ENCODE data around the gene SDC1. TPM values are rescaled to one million over a fixed set of nuclear protein-coding genes. Genes with fewer than 3 reads are reported as not detected.

Gene SDC1
- total and polyA plus RNA-seq, 9 donors: 6.3 to 37.9 (median 13.9) TPM

DNA sequence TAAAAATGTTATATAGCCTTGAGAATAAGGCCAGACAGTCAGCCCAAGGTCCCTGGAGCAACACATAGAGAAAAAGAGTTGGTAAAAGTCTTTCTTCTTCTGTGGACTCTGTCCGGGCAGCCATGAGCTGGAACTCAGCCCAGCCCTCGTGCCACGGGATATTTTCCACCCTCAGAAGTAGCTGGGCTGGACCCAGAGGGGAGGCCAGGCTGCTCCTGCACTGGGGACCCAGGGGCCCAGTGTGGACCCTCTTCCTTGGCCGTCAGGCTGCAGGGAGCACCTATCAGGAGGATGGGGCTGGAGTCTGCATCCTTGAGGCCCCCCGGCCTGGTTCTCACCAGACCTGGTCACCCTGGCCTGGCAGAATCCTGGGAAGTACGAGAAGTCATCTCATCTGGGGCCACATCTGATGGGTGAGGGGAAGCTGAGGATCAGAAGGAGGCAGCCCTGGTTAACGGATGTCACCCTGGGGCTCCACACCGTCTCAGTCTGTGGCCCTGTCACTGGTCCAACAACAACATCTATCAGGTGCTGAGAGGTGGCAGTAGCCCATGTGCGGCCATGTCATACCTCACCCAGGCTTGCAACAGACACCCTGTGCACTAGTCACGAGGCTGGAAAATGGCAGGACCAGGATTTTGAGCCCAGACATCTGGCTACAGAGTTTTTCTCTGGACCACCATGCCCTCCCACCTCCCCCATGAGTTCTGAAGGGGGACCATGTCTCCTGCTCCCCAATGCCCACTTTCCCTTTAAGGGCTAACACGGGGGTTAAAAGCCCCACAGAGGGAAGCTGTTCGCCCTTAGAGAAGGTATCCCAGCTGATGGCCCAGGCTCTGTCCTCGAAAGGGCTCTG is 33.0 kb downstream of the SDC1 start:
- H3K27ac ChIP-seq (ENCODE audit: low read length): no peak overlapping the region
- H3K36me3 ChIP-seq (ENCODE audit: control insufficient read depth, insufficient read depth, low read length): no peaks in the 10 kb centered on the region
- peaks cover 18% of the 10 kb centered on the region for H3K4me1 ChIP-seq (ENCODE audit: control insufficient read depth, insufficient read depth, low read length)
- no peaks in the 10 kb centered on the region for H3K27me3 ChIP-seq (ENCODE audit: control insufficient read depth, insufficient read depth, low read length)
- H3K9me3 ChIP-seq (replicated peaks; ENCODE audit: control insufficient read depth, low read depth, low read length): no peaks in the 10 kb centered on the region
- 62% methylated on average over 9 of the region's 13 CpGs for WGBS (ENCODE audit: insufficient coverage)
- no peak for DNase-seq
- H3K4me3 ChIP-seq (ENCODE audit: low read length): no peak overlapping the region

DNA sequence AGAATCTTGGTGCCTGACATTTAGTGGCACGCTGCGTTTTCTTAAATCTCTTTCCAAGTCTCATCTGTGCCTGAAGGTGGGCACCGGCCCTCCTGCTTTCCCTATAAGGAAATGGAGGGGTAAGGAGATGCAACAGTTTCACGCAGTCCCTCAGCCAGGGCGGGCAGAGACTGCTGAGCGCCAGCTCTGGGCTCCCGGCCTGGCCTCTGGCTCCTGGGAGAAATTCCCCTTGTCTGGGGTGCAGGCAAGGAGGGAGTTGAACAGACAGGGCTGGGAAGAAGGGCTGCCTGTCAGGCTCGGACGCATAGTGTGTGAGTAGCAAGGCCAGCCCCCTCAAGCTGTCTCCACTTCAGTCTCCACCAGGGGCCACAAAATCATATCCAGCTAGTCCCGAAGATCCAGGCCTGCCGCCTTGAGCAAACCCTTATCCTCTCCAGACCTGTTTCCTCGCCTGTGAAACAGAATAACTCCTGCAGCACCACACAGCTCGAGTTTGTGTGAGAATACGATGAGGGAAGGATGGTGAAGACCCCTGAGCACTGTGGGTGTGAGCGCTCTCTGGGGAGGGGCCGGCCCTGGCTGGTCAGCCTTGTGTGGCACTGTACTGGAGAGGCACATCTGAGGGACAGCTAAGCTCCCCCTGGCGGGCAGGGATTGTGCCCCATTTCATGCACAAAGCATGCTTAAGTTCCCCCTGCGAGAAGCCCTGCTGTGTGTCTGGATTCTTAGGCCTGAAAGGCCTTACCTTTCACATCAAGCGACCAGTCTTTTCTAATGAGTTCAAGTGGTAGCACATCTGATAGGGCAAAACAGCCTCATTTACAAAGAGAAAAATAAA is 33.8 kb downstream of the SDC1 start:
- no peaks in the 10 kb centered on the region for H3K36me3 ChIP-seq (ENCODE audit: control insufficient read depth, insufficient read depth, low read length)
- peaks cover 13% of the 10 kb centered on the region for H3K4me1 ChIP-seq (ENCODE audit: control insufficient read depth, insufficient read depth, low read length)
- no peak for DNase-seq
- H3K9me3 ChIP-seq (replicated peaks; ENCODE audit: control insufficient read depth, low read depth, low read length): no peaks in the 10 kb centered on the region
- H3K27me3 ChIP-seq (ENCODE audit: control insufficient read depth, insufficient read depth, low read length): no peaks in the 10 kb centered on the region
- no peak overlapping the region for H3K4me3 ChIP-seq (ENCODE audit: low read length)
- H3K27ac ChIP-seq (ENCODE audit: low read length): no peak overlapping the region
- WGBS (ENCODE audit: insufficient coverage): 77% methylated on average over 9 of the region's 19 CpGs

DNA sequence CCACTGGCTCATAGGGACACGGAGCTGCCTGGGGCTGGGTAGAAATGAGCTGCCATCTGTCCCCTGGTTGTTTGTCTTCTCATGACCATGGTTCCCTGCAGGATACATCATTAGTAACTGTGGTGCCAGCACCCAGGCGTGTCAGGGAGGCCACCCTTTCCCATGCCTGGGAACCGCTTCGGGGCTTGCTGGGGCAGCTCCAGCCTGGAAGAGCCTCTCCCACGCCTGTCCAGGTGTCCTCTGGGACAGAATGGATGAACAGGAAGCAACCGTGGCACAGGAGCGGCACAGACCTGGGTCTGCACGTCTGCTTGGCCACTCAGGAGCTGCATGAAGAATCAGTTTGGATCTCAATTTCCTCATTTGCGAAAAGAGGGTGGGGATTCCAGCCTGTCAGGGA is 34.8 kb downstream of the SDC1 start:
- Histone ChIP-seq H3K4me1 (ENCODE audit: control insufficient read depth, insufficient read depth, low read length) (peaks cover 22% of the 10 kb centered on the region), H3K36me3 (ENCODE audit: control insufficient read depth, insufficient read depth, low read length) (no peaks in the 10 kb centered on the region), H3K4me3 (ENCODE audit: low read length) (no peak overlapping the region), H3K9me3 (replicated peaks; ENCODE audit: control insufficient read depth, low read depth, low read length) (no peaks in the 10 kb centered on the region), H3K27me3 (ENCODE audit: control insufficient read depth, insufficient read depth, low read length) (no peaks in the 10 kb centered on the region), H3K27ac (ENCODE audit: low read length) (no peak overlapping the region)
- DNase-seq: no peak
- 70% methylated on average over 9 of the region's 9 CpGs for WGBS (ENCODE audit: insufficient coverage)

DNA sequence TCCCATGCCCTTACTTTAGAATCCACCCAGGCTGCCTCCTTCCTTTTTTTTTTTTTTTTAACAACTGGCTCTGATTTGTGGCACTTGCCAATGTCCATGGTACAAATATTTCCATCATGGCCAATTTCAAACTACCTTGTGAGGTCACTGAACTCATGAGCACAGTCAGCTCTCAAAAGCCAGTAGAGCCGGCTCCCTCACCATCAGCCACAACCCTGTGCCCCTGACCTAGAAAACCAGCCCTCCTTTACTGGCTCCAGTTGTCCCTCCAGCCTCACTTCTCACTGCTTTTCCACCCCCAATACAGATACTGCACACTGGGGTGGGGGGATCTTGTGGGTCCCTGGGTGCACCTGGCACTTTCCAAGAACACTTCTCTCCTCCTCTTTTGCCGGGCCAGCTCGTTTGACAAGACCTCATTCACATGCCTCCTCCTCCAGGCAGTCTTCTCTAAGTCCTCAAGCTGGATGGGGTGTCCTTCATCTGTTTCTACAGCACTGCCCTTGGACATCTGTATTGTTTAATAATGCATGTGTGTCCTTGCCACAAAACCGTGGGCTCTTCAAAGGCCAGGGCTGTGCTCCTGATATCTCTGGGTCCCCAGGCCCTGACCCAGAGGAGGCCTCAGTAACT is 35.5 kb downstream of the SDC1 start:
- peaks cover 28% of the 10 kb centered on the region for H3K4me1 ChIP-seq (ENCODE audit: control insufficient read depth, insufficient read depth, low read length)
- no peaks in the 10 kb centered on the region for H3K9me3 ChIP-seq (replicated peaks; ENCODE audit: control insufficient read depth, low read depth, low read length)
- no peak overlapping the region for H3K27ac ChIP-seq (ENCODE audit: low read length)
- WGBS (ENCODE audit: insufficient coverage): 83% methylated on average over 2 of the region's 4 CpGs
- no peak overlapping the region for H3K4me3 ChIP-seq (ENCODE audit: low read length)
- no peak for DNase-seq
- no peaks in the 10 kb centered on the region for H3K36me3 ChIP-seq (ENCODE audit: control insufficient read depth, insufficient read depth, low read length)
- H3K27me3 ChIP-seq (ENCODE audit: control insufficient read depth, insufficient read depth, low read length): no peaks in the 10 kb centered on the region

DNA sequence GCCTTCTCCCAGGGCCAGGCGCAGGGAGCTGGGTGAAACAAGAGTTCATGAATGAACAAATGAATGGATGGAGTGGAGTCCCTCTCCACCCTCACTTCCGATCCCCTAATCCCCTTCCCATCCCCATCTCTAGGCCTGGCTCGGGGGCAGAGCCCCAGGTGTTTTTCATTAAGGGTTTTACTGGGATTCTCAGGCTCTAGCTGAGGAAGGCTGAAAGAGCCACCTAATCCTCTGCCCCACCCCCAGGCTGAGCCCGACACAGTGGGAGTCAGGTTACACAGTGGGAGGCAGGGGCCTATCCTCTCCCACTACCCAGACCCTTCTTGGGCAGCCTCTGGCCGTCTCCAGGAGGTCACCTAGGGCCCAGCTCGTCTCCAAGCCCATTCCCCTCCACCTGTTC is 36.1 kb downstream of the SDC1 start:
- Histone ChIP-seq H3K27me3 (ENCODE audit: control insufficient read depth, insufficient read depth, low read length) (no peaks in the 10 kb centered on the region), H3K9me3 (replicated peaks; ENCODE audit: control insufficient read depth, low read depth, low read length) (no peaks in the 10 kb centered on the region), H3K36me3 (ENCODE audit: control insufficient read depth, insufficient read depth, low read length) (no peaks in the 10 kb centered on the region), H3K4me3 (ENCODE audit: low read length) (no peak overlapping the region), H3K4me1 (ENCODE audit: control insufficient read depth, insufficient read depth, low read length) (peaks cover 28% of the 10 kb centered on the region), H3K27ac (ENCODE audit: low read length) (no peak overlapping the region)
- 36% methylated on average over 2 of the region's 6 CpGs for WGBS (ENCODE audit: insufficient coverage)
- DNase-seq: no peak

DNA sequence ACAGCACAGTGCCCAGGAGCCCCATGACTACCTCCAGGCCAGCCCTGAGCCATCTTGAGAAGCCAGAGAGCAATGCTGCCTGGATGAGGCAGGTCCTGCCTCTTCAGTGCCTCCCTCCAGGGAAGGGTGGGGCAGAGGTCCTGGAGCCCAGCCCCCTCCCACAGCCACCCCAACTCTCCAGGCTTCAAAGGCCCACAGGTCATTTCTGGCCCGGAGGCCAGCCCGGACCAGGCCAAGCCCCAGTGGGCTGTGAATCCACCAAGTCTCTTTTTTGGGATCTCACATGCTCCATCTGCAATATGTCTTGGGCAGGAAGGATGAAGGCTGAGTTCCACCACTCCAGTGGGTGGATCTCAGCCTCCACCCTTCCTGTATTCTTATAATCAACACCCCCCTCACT is 36.7 kb downstream of the SDC1 start:
- H3K4me3 ChIP-seq (ENCODE audit: low read length): no peak overlapping the region
- H3K27ac ChIP-seq (ENCODE audit: low read length): no peak overlapping the region
- WGBS (ENCODE audit: insufficient coverage): 25% methylated on average over 2 of the region's 2 CpGs
- no peaks in the 10 kb centered on the region for H3K27me3 ChIP-seq (ENCODE audit: control insufficient read depth, insufficient read depth, low read length)
- H3K4me1 ChIP-seq (ENCODE audit: control insufficient read depth, insufficient read depth, low read length): peaks cover 28% of the 10 kb centered on the region
- H3K9me3 ChIP-seq (replicated peaks; ENCODE audit: control insufficient read depth, low read depth, low read length): no peaks in the 10 kb centered on the region
- no peaks in the 10 kb centered on the region for H3K36me3 ChIP-seq (ENCODE audit: control insufficient read depth, insufficient read depth, low read length)
- DNase-seq: no peak

DNA sequence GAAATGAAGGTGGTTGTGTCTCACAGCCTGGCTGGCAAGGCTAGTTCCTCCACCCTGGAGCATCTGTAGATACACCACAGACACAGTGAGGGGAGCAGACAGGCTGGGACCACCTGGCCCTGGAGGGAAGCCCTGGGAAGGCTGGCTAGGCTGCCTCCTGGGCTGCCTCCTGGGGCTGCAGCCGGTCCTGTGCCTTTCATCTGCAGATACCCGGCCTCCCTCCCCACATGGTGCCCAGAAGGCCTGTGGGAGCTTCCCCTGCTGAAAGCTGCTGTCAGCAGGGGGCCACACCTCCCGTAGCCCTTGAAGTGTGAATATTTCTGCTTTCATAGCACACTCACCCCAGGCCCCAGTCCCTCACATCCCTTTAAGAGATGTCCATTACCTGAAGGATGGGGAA is 37.6 kb downstream of the SDC1 start:
- Histone ChIP-seq H3K4me1 (ENCODE audit: control insufficient read depth, insufficient read depth, low read length) (peaks cover 28% of the 10 kb centered on the region), H3K4me3 (ENCODE audit: low read length) (no peak overlapping the region), H3K36me3 (ENCODE audit: control insufficient read depth, insufficient read depth, low read length) (no peaks in the 10 kb centered on the region), H3K9me3 (replicated peaks; ENCODE audit: control insufficient read depth, low read depth, low read length) (no peaks in the 10 kb centered on the region), H3K27ac (ENCODE audit: low read length) (no peak overlapping the region), H3K27me3 (ENCODE audit: control insufficient read depth, insufficient read depth, low read length) (no peaks in the 10 kb centered on the region)
- 50% methylated on average over 2 of the region's 3 CpGs for WGBS (ENCODE audit: insufficient coverage)
- no peak for DNase-seq

DNA sequence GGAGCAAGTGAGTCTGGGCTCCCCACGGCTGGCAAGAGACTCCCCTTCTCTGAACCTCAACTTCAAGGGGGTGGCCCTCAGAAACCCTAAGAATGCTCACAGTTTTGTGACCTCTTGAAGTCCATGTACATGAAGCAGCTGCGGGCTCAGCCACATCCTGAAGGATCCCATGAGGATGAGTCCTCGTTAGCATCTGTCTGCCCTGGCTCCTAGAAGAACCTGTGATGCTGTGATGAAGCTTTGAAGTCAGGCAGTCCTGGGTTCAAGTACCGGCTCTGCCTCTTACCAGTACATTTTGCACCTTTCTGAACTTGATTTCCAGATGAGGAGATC is 38.1 kb downstream of the SDC1 start:
- H3K36me3 ChIP-seq (ENCODE audit: control insufficient read depth, insufficient read depth, low read length): no peaks in the 10 kb centered on the region
- 74% methylated on average over 3 of the region's 4 CpGs for WGBS (ENCODE audit: insufficient coverage)
- DNase-seq: no peak
- no peaks in the 10 kb centered on the region for H3K27me3 ChIP-seq (ENCODE audit: control insufficient read depth, insufficient read depth, low read length)
- H3K4me3 ChIP-seq (ENCODE audit: low read length): no peak overlapping the region
- H3K9me3 ChIP-seq (replicated peaks; ENCODE audit: control insufficient read depth, low read depth, low read length): no peaks in the 10 kb centered on the region
- peaks cover 27% of the 10 kb centered on the region for H3K4me1 ChIP-seq (ENCODE audit: control insufficient read depth, insufficient read depth, low read length)
- H3K27ac ChIP-seq (ENCODE audit: low read length): no peak overlapping the region

DNA sequence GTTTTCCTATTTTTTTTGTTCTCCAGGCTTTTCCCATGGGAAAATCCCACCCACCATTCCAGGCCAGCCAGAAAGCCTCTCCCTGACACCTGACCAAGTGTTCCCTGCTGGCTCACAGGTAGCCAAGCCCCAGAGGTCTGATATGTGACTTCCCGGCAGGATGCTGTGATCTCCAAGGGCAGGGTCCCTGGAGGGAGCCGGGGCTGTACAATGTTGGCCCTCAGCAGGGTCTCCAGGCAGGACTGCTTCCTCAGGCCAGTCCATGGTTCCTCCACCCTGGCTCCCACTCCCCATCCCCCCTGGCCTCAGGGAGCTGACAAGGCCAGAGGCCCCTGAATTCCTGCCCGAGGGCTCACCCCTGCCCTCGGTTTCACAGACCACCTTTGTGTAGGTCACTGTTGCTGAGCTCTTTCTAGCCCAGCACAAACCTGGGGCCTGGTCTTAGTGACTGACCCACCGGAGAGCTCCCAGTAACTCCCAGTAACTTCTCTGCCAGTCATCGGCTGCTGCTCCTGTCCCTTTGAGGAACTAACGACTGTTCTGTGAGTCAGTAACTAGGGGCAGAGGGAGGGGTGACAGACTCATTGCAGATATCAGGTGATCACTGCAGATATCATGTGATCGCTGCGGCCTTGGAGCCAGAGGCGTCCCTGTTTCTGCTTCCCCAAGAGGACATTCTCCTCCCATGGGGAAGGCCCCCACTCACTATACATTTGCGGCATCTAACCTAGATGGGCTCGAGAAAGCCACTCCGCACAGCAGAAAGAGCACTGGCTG is 38.7 kb downstream of the SDC1 start:
- H3K4me3 ChIP-seq (ENCODE audit: low read length): no peak overlapping the region
- no peaks in the 10 kb centered on the region for H3K36me3 ChIP-seq (ENCODE audit: control insufficient read depth, insufficient read depth, low read length)
- H3K27me3 ChIP-seq (ENCODE audit: control insufficient read depth, insufficient read depth, low read length): no peaks in the 10 kb centered on the region
- no peaks in the 10 kb centered on the region for H3K9me3 ChIP-seq (replicated peaks; ENCODE audit: control insufficient read depth, low read depth, low read length)
- H3K27ac ChIP-seq (ENCODE audit: low read length): no peak overlapping the region
- WGBS (ENCODE audit: insufficient coverage): 84% methylated on average over 10 of the region's 13 CpGs
- H3K4me1 ChIP-seq (ENCODE audit: control insufficient read depth, insufficient read depth, low read length): peaks cover 22% of the 10 kb centered on the region
- DNase-seq: peak; percentile 40

All from muscle of leg (tissue), 11 donors.